IMR-90 (cell line): Measurements from ENCODE around the gene FRY. TPM values are rescaled to one million over a fixed set of nuclear protein-coding genes. Genes with fewer than 3 reads are reported as not detected.

Source experiments
- ATAC-seq: fragments of 200-7000 bp; cut with Tn5 transposase; 2 replicates; pipeline ENCODE4 v1.9.1; 2020; ENCODE audit warnings: low read depth, mild to moderate bottlenecking, moderate library complexity
- BruUV-seq: library from RNA; stranded (reverse); fragments of 400-500 nt; replicated peaks from 2 replicates; lab custom pipeline; 2021; lab: Mats Ljungman, UMichigan
- CTCF ChIA-PET: fragments of 300-600 bp; formaldehyde crosslinking; extraction: SDS; loops from one replicate; lab custom pipeline; 2021; ENCODE audit warnings: antibody characterized with exemption; lab: Yijun Ruan, JAX
- POLR2A ChIA-PET: fragments of 300-600 bp; sonication (Branson Sonifier 250); formaldehyde crosslinking; loops from one replicate; lab custom pipeline; 2022; ENCODE audit warnings: antibody characterized with exemption; ENCODE audit not compliant: unreplicated experiment; lab: Charles Lee
- DNase-seq: peaks from one replicate; pipeline ENCODE4 v3.0.0; 2013
- H2AFZ ChIP-seq: replicated peaks from 2 replicates; pipeline ENCODE3; 2013; ENCODE audit warnings: low read length, mild to moderate bottlenecking; ENCODE audit not compliant: poor library complexity
- H2AK5ac ChIP-seq: 2 replicates; pipeline ENCODE4 v1.6.1; 2013; ENCODE audit warnings: low read depth, low read length, inconsistent platforms
- H2AK9ac ChIP-seq: replicated peaks from 2 replicates; pipeline ENCODE3; 2013; ENCODE audit warnings: mild to moderate bottlenecking, low read depth, low read length, moderate library complexity; ENCODE audit not compliant: poor library complexity
- H2BK120ac ChIP-seq: 2 replicates; pipeline ENCODE4 v1.6.1; 2013; ENCODE audit warnings: low read depth, low read length, inconsistent platforms
- H2BK15ac ChIP-seq: 3 replicates; pipeline ENCODE4 v1.6.1; 2013; ENCODE audit warnings: low read depth, low read length, inconsistent platforms
- H2BK20ac ChIP-seq: 2 replicates; pipeline ENCODE4 v1.6.1; 2013; ENCODE audit warnings: low read depth, mild to moderate bottlenecking, inconsistent platforms, low read length, moderate library complexity
- H2BK5ac ChIP-seq: 2 replicates; pipeline ENCODE4 v1.6.1; 2013; ENCODE audit warnings: mild to moderate bottlenecking, low read depth, low read length, inconsistent platforms; ENCODE audit not compliant: poor library complexity, severe bottlenecking
- H3K14ac ChIP-seq: replicated peaks from 2 replicates; pipeline ENCODE4 v1.6.1; 2013; ENCODE audit warnings: low read depth, low read length, inconsistent platforms
- H3K18ac ChIP-seq: 2 replicates; pipeline ENCODE4 v1.6.1; 2013; ENCODE audit warnings: low read depth, low read length, control low read depth
- H3K23ac ChIP-seq: 2 replicates; pipeline ENCODE4 v1.6.1; 2013; ENCODE audit warnings: low read depth, low read length, inconsistent platforms
- H3K27ac ChIP-seq: 2 replicates; pipeline ENCODE4 v1.5.1; 2013; ENCODE audit warnings: mild to moderate bottlenecking, control low read depth, low read length; ENCODE audit not compliant: insufficient read depth
- H3K27me3 ChIP-seq: 2 replicates; pipeline ENCODE4 v1.6.1; 2013; ENCODE audit warnings: low read length; ENCODE audit not compliant: control insufficient read depth, insufficient read depth
- H3K36me3 ChIP-seq: 2 replicates; pipeline ENCODE4 v1.6.1; 2013; ENCODE audit warnings: low read length, mixed read lengths; ENCODE audit not compliant: control insufficient read depth, insufficient read depth
- H3K4ac ChIP-seq: 2 replicates; pipeline ENCODE4 v1.6.1; 2013; ENCODE audit warnings: low read depth, low read length, inconsistent platforms
- H3K4me1 ChIP-seq: 2 replicates; pipeline ENCODE4 v1.6.1; 2013; ENCODE audit warnings: low read length, mixed read lengths; ENCODE audit not compliant: control insufficient read depth, insufficient read depth
- H3K4me2 ChIP-seq: 2 replicates; pipeline ENCODE4 v1.6.1; 2013; ENCODE audit warnings: low read depth, mild to moderate bottlenecking, control low read depth, low read length, moderate library complexity
- H3K4me3 ChIP-seq: 2 replicates; pipeline ENCODE4 v1.5.1; 2013; ENCODE audit warnings: low read depth, mild to moderate bottlenecking, control low read depth, low read length, moderate library complexity; ENCODE audit not compliant: insufficient read depth
- H3K56ac ChIP-seq: 2 replicates; pipeline ENCODE4 v1.6.1; 2013; ENCODE audit warnings: low read length, inconsistent platforms; ENCODE audit not compliant: insufficient read depth; ENCODE audit errors: extremely low read depth
- H3K79me1 ChIP-seq, 2 experiments: 2 replicates each; pipeline ENCODE4 v1.6.1; 2013; ENCODE audit warnings: low read length in 2 of 2, inconsistent platforms in 1 of 2, low read depth in 1 of 2
- H3K9ac ChIP-seq: 2 replicates; pipeline ENCODE4 v1.6.1; 2013; ENCODE audit warnings: low read depth, low read length, control low read depth
- H3K9me1 ChIP-seq: 2 replicates; pipeline ENCODE4 v1.6.1; 2013; ENCODE audit warnings: low read length, inconsistent platforms; ENCODE audit not compliant: insufficient read depth
- H3K9me3 ChIP-seq: 2 replicates; pipeline ENCODE4 v1.6.1; 2013; ENCODE audit warnings: low read length; ENCODE audit not compliant: control insufficient read depth, insufficient read depth
- H4K20me1 ChIP-seq: 2 replicates; pipeline ENCODE4 v1.6.1; 2013; ENCODE audit warnings: low read length, inconsistent platforms; ENCODE audit not compliant: insufficient read depth
- H4K5ac ChIP-seq: 2 replicates; pipeline ENCODE4 v1.6.1; 2013; ENCODE audit warnings: mild to moderate bottlenecking, low read depth, low read length, control low read depth
- H4K8ac ChIP-seq, 2 experiments: 2 replicates each; pipeline ENCODE4 v1.6.1; 2013; ENCODE audit warnings: low read depth in 2 of 2, low read length in 2 of 2, control low read depth in 1 of 2, inconsistent platforms in 1 of 2
- H4K91ac ChIP-seq: 2 replicates; pipeline ENCODE4 v1.6.1; 2013; ENCODE audit warnings: low read depth, low read length, inconsistent platforms; ENCODE audit not compliant: insufficient read depth
- BHLHE40 ChIP-seq: fragments of 150-350 bp; IDR thresholded peaks from 2 replicates; pipeline ENCODE4 v1.6.1; 2016; ENCODE audit warnings: mild to moderate bottlenecking, low read depth, low read length
- CEBPB ChIP-seq: IDR thresholded peaks from 2 replicates; pipeline ENCODE4 v1.6.1; 2012; ENCODE audit warnings: low read depth, low read length, improper control_type of control experiment
- CHD1 ChIP-seq: IDR thresholded peaks from 2 replicates; pipeline ENCODE4 v1.6.1; 2012; ENCODE audit warnings: low read depth, low read length, improper control_type of control experiment
- CTCF ChIP-seq: conservative IDR thresholded peaks from 2 replicates; pipeline ENCODE4 v1.5.1; 2012; ENCODE audit warnings: mild to moderate bottlenecking, low read depth, low read length, improper control_type of control experiment
- FOS ChIP-seq: fragments of 150-350 bp; IDR thresholded peaks from 2 replicates; pipeline ENCODE4 v1.6.1; 2016; ENCODE audit warnings: low read depth, low read length
- MAFK ChIP-seq: IDR thresholded peaks from 2 replicates; pipeline ENCODE4 v1.6.1; 2012; ENCODE audit warnings: low read depth, low read length, improper control_type of control experiment
- MAZ ChIP-seq: IDR thresholded peaks from 2 replicates; pipeline ENCODE4 v1.6.1; 2012; ENCODE audit warnings: low read depth, mild to moderate bottlenecking, low read length, improper control_type of control experiment, moderate library complexity, borderline replicate concordance
- MXI1 ChIP-seq: IDR thresholded peaks from 2 replicates; pipeline ENCODE4 v1.6.1; 2012; ENCODE audit warnings: low read depth, mild to moderate bottlenecking, low read length, moderate library complexity, borderline replicate concordance
- NFE2L2 ChIP-seq: fragments of 150-350 bp; IDR thresholded peaks from 2 replicates; pipeline ENCODE4 v1.6.1; 2016; ENCODE audit warnings: low read depth, mild to moderate bottlenecking, low read length
- POLR2A ChIP-seq: IDR thresholded peaks from 2 replicates; pipeline ENCODE4 v1.6.1; 2012; ENCODE audit warnings: mild to moderate bottlenecking, low read depth, low read length
- RAD21 ChIP-seq: IDR thresholded peaks from 2 replicates; pipeline ENCODE4 v1.6.1; 2012; ENCODE audit warnings: low read length, improper control_type of control experiment
- RCOR1 ChIP-seq: IDR thresholded peaks from 2 replicates; pipeline ENCODE4 v1.6.1; 2012; ENCODE audit warnings: mild to moderate bottlenecking, low read length, improper control_type of control experiment; ENCODE audit not compliant: insufficient replicate concordance
- RFX5 ChIP-seq: IDR thresholded peaks from 2 replicates; pipeline ENCODE4 v1.8.0; 2012; ENCODE audit warnings: low read depth, mild to moderate bottlenecking, low read length, moderate library complexity
- SMC3 ChIP-seq: fragments of 150-350 bp; IDR thresholded peaks from 2 replicates; pipeline ENCODE4 v1.6.1; 2016; ENCODE audit warnings: low read depth, mild to moderate bottlenecking, antibody characterized with exemption, low read length, moderate library complexity
- WGBS, 2 experiments: methylation state at CpG; one replicate each; pipeline versions ENCODE4 v1.1.5 to v1.1.7; 2013; ENCODE audit warnings: missing lambda C conversion rate in 2 of 2; ENCODE audit not compliant: insufficient read length in 1 of 2; ENCODE audit errors: extremely low coverage in 2 of 2; 5-methylcytosine and 5-hydroxymethylcytosine counted together
- dilution Hi-C: fragments of 300-500 bp; cut with HindIII; formaldehyde crosslinking; loops from one replicate; pipeline ENCODE4 v1.14.3; 2018; ENCODE audit warnings: low sequenced_read_pairs; ENCODE audit not compliant: unreplicated experiment
- in situ Hi-C: fragments of 300-500 bp; cut with MboI; formaldehyde crosslinking; loops from 3 replicates; pipeline ENCODE4 v1.14.3; 2019; ENCODE audit warnings: low sequenced_read_pairs, inconsistent platforms, mixed read lengths
- intact Hi-C: fragments of 100-400 bp; cut with micrococcal nuclease; formaldehyde crosslinking; loops from 2 replicates; pipeline ENCODE4 v1.10.0; 2022
- polyA plus RNA-seq, 3 experiments: library from polyadenylated mRNA; depleted of rRNA; stranded (reverse); fragments of >200 nt; gene quantifications; 2 replicates each; pipeline ENCODE4 v1.2.3, GENCODE V29; 2012; ENCODE audit warnings: low replicate concordance in 1 of 3
- total RNA-seq: library from RNA; depleted of rRNA; stranded (reverse); fragments of >200 nt; gene quantifications from 2 replicates; pipeline ENCODE4 v1.2.3, GENCODE V29; 2012
- TF ChIP-seq, protein P1 (sequence below): fragments of 150-350 bp; IDR thresholded peaks from 2 replicates; pipeline ENCODE4 v1.6.1; 2017; ENCODE audit warnings: mild to moderate bottlenecking, antibody characterized with exemption, low read length, low read depth
- TF ChIP-seq, protein P2 (sequence below): fragments of 150-350 bp; IDR thresholded peaks from 2 replicates; pipeline ENCODE4 v1.6.1; 2016; ENCODE audit warnings: low read depth, mild to moderate bottlenecking, low read length, moderate library complexity, borderline replicate concordance

FRY gene
- total and polyA plus RNA-seq, 2 of the 4 experiments (the other 2 are of a cell fraction), result 3.0 to 4.8 TPM

- peak overlapping the region; percentile 75 for H3K4ac ChIP-seq
- no CpG with 5 or more reads among the region's 3 CpGs for WGBS, 2 experiments
- no peaks in the 10 kb centered on the region for H3K79me1 ChIP-seq
- no peak overlapping the region for H3K56ac ChIP-seq
- no peak overlapping the region for H2AK9ac ChIP-seq
- H3K27me3 ChIP-seq, result no peaks in the 10 kb centered on the region
- H3K27ac ChIP-seq, result no peak overlapping the region
- 0 out of 2 replicates have a peak overlapping the region, but pooled peaks have one; percentile 65 for H3K14ac ChIP-seq
- peaks cover 8% of the 10 kb centered on the region for H3K9me1 ChIP-seq
- H3K4me1 ChIP-seq, result peaks cover 13% of the 10 kb centered on the region
- H3K23ac ChIP-seq, result 0 out of 2 replicates have a peak overlapping the region, but pooled peaks have one; percentile 31
- intact Hi-C loops (loop anchor here (5.0 kb wide), 1 partner anchor 50 kb away; no protein-coding TSS in a partner anchor), in situ Hi-C loops (no loop called here), dilution Hi-C loops (no loop called here)
- H4K91ac ChIP-seq, result peak overlapping the region; percentile 52; the same call in 1 of the 2 replicates
- DNase-seq, result peak; percentile 39
- CTCF ChIA-PET, result no interaction called here
- no peak overlapping the region; a peak in 1 of 4 replicates for H4K8ac ChIP-seq
- POLR2A ChIA-PET, result no interaction called here
- H2BK20ac ChIP-seq, result peak overlapping the region; percentile 65; the same call in 1 of the 2 replicates
- no peaks in the 10 kb centered on the region for H3K9me3 ChIP-seq
- TF ChIP-seq POLR2A (no peak), BHLHE40 (no peak), CEBPB (no peak), RFX5 (no peak), CTCF (no peak), FOS (no peak), RCOR1 (no peak), SMC3 (no peak), NFE2L2 (no peak), RAD21 (no peak), MXI1 (no peak), MAZ (no peak), MAFK (no peak), CHD1 (no peak)
- TF ChIP-seq, protein P1, sequence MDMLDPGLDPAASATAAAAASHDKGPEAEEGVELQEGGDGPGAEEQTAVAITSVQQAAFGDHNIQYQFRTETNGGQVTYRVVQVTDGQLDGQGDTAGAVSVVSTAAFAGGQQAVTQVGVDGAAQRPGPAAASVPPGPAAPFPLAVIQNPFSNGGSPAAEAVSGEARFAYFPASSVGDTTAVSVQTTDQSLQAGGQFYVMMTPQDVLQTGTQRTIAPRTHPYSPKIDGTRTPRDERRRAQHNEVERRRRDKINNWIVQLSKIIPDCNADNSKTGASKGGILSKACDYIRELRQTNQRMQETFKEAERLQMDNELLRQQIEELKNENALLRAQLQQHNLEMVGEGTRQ, result no peak
- TF ChIP-seq, protein P2, sequence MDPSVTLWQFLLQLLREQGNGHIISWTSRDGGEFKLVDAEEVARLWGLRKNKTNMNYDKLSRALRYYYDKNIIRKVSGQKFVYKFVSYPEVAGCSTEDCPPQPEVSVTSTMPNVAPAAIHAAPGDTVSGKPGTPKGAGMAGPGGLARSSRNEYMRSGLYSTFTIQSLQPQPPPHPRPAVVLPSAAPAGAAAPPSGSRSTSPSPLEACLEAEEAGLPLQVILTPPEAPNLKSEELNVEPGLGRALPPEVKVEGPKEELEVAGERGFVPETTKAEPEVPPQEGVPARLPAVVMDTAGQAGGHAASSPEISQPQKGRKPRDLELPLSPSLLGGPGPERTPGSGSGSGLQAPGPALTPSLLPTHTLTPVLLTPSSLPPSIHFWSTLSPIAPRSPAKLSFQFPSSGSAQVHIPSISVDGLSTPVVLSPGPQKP, result no peak
- H3K18ac ChIP-seq, result no peak overlapping the region
- peak overlapping the region; percentile 39 for H2BK5ac ChIP-seq
- H4K5ac ChIP-seq, result no peak overlapping the region
- no peak overlapping the region for H3K4me3 ChIP-seq
- H2AFZ ChIP-seq, result no peak overlapping the region
- no peak overlapping the region for H2AK5ac ChIP-seq
- no peak overlapping the region for H3K9ac ChIP-seq
- H4K20me1 ChIP-seq, result no peaks in the 10 kb centered on the region
- no peak overlapping the region for H2BK15ac ChIP-seq
- peaks cover 7% of the 10 kb centered on the region; the same call in 1 of the 2 replicates for H3K36me3 ChIP-seq
- H2BK120ac ChIP-seq, result no peak overlapping the region; the same call in 1 of the 2 replicates
- ATAC-seq, result no peak
- no TSS peak for BruUV-seq
- H3K4me2 ChIP-seq, result no peak overlapping the region
Observed at GRCh38 chr13:32262165-32262564, 230.6 kb downstream of the FRY start.
